HG03520 (cell line): ENCODE results near the gene SEMA5B.
A peak's percentile ranks its signal among the peaks of the same experiment; 100 is the strongest.

ENCODE experiments used
- ATAC-seq: cut with Tn5 transposase; IDR thresholded peaks from one replicate; pipeline ENCODE4 v1.9.1; 2021; ENCODE audit warnings: mild to moderate bottlenecking, moderate library complexity; ENCODE audit not compliant: unreplicated experiment

Gene SEMA5B

GRCh38 chr3:122930063-122930997 lies 97.2 kb downstream of the SEMA5B start:
- ATAC-seq = no peak

GRCh38 chr3:122929188-122930062 lies 98.1 kb downstream of the SEMA5B start:
- ATAC-seq = no peak

- no peak for ATAC-seq
Observed at GRCh38 chr3:122928396-122929187, 99.0 kb downstream of the SEMA5B start.

- no peak for ATAC-seq
Observed at GRCh38 chr3:122927726-122928125, 99.8 kb downstream of the SEMA5B start.

- no peak for ATAC-seq
Observed at GRCh38 chr3:122926811-122927210, 100.8 kb downstream of the SEMA5B start.

GRCh38 chr3:122926322-122926721 lies 101.2 kb downstream of the SEMA5B start:
- ATAC-seq = no peak

GRCh38 chr3:122925756-122926155 lies 101.8 kb downstream of the SEMA5B start:
- ATAC-seq = no peak

GRCh38 chr3:122924056-122924455 lies 103.5 kb downstream of the SEMA5B start:
- ATAC-seq = no peak

GRCh38 chr3:122923611-122924010 lies 104.0 kb downstream of the SEMA5B start:
- ATAC-seq = no peak

- no peak for ATAC-seq
Observed at GRCh38 chr3:122921791-122922651, 105.5 kb downstream of the SEMA5B start.

GRCh38 chr3:122920986-122921385 lies 106.6 kb downstream of the SEMA5B start:
- ATAC-seq = no peak

- ATAC-seq = no peak
Observed at GRCh38 chr3:122919291-122919610, 108.3 kb downstream of the SEMA5B start.

GRCh38 chr3:122918576-122919290 lies 108.8 kb downstream of the SEMA5B start:
- no peak for ATAC-seq

GRCh38 chr3:122917412-122917811 lies 110.2 kb downstream of the SEMA5B start:
- ATAC-seq = no peak

GRCh38 chr3:122916580-122916979 lies 111.0 kb downstream of the SEMA5B start:
- peak; percentile 50 for ATAC-seq

- ATAC-seq = no peak
Observed at GRCh38 chr3:122916084-122916483, 111.5 kb downstream of the SEMA5B start.

- no peak for ATAC-seq
Observed at GRCh38 chr3:122915300-122916055, 112.1 kb downstream of the SEMA5B start.

GRCh38 chr3:122913539-122914100 lies 113.9 kb downstream of the SEMA5B start:
- no peak for ATAC-seq
